Measurements from ENCODE around the gene IL21R.

Gene IL21R

GRCh38 chr16:27462846-27463682 is 61.1 kb downstream of the IL21R start:
- TF ChIP-seq GATA3 (IDR thresholded peaks at IDR 0.05; ENCODE audit: low read depth, low read length): no peak
- TF ChIP-seq GATA2 (IDR thresholded peaks at IDR 0.05; ENCODE audit: low read depth, low read length): no peak

DNA sequence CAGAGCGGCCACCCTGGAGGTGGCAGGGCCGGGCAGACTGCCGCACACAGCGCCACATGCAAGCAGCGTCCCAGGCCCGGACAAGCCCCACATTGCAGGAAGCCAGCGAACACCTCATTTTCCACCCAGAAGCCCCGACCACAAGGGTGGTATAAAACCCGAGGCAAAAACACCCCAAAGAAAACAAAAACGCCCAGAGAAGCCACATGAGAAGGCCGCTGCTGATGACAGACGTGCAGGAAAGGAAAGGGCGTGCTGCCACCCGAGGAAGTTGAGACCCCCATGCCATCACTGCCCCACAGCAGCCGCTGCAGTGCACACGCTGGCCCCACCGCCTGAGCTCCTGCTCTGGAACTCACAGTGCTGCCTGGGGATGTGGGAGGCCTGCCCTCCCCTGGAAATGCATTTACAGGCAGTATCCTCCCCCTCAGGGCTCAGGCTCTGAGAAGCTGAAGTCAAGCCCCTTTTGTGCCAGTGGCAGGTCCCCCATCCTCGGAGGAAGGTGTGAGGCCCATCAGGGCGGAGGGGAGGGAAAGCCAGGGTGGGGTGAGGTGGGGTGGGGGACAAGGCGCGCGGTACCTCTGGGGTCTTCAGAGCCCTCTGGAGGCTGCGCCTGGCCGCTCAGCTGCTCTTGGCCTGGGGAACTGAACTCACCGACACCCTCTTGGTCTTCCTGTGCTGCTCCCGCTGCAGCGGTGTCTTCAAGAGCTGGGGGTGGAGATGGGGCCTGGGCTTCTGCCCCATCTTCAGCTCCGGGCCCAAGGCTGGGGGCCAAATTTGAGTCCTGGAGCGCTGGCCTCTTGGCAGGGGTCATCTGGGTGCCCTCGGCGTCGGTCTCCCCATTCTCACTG is 62.0 kb downstream of the IL21R start:
- TF ChIP-seq GATA3 (IDR thresholded peaks at IDR 0.05; ENCODE audit: low read depth, low read length) (no peak), GATA2 (IDR thresholded peaks at IDR 0.05; ENCODE audit: low read depth, low read length) (no peak)

GRCh38 chr16:27464626-27465482 is 62.9 kb downstream of the IL21R start:
- TF ChIP-seq GATA3 (IDR thresholded peaks at IDR 0.05; ENCODE audit: low read depth, low read length) (no peak), GATA2 (IDR thresholded peaks at IDR 0.05; ENCODE audit: low read depth, low read length) (no peak)

- TF ChIP-seq GATA2 (IDR thresholded peaks at IDR 0.05; ENCODE audit: low read depth, low read length) (no peak), GATA3 (IDR thresholded peaks at IDR 0.05; ENCODE audit: low read depth, low read length) (no peak)
These were observed 63.5 kb downstream of the IL21R start for GRCh38 chr16:27465483-27465879.

DNA sequence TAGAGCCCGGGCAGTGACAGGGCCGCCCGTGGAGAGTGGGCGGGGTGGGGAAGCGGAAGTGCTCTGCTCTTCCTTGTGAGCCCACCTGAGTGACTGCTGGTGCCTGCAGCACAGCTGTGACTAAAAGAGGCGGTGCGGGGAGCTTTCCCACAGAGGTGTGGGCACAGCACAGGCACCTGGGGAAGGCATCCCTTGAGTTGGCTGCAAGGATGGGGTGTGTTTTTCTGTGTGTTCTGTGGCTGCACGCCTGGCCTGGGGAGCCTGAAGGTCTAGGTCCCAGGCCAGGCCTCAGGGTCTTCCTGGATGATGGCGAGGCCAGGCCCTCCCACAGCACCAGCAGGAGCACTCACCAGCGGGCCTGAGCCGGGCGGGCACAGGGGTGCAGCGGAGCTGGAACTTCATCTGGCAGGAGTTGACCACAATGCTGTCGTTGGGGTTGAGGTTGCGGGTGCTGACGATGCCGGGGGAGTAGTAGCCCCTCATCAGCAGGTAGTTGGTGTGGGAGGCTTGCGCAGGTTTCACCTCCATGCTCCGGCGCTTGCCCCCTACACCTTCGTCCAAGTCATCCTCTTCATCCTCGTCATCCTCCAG is 67.1 kb downstream of the IL21R start:
- no peak for TF ChIP-seq GATA2 (IDR thresholded peaks at IDR 0.05; ENCODE audit: low read depth, low read length)
- TF ChIP-seq GATA3 (IDR thresholded peaks at IDR 0.05; ENCODE audit: low read depth, low read length): no peak

GRCh38 chr16:27470567-27471431 is 68.8 kb downstream of the IL21R start:
- TF ChIP-seq GATA3 (IDR thresholded peaks at IDR 0.05; ENCODE audit: low read depth, low read length): no peak
- no peak for TF ChIP-seq GATA2 (IDR thresholded peaks at IDR 0.05; ENCODE audit: low read depth, low read length)

DNA sequence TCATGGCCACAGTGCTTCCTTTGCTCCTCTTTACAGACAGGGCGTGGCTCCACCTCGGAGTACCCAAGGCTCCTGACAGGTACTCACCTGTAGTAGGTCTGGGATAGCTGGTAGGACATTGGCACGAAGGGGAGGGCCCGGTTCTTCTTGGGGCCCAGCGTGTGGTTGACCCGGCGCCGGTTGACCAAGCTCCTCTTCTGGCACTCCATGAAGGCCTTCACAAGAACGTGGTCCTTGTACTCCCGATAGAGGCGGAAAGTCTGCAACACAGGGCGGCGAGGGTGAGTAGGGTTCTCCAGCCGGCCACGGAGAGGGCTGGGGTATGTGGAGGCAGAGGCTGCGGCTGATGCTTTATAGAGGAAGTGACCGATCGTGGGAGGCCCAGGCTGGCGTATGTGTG is 69.7 kb downstream of the IL21R start:
- TF ChIP-seq GATA3 (IDR thresholded peaks at IDR 0.05; ENCODE audit: low read depth, low read length): no peak
- TF ChIP-seq GATA2 (IDR thresholded peaks at IDR 0.05; ENCODE audit: low read depth, low read length): no peak

DNA sequence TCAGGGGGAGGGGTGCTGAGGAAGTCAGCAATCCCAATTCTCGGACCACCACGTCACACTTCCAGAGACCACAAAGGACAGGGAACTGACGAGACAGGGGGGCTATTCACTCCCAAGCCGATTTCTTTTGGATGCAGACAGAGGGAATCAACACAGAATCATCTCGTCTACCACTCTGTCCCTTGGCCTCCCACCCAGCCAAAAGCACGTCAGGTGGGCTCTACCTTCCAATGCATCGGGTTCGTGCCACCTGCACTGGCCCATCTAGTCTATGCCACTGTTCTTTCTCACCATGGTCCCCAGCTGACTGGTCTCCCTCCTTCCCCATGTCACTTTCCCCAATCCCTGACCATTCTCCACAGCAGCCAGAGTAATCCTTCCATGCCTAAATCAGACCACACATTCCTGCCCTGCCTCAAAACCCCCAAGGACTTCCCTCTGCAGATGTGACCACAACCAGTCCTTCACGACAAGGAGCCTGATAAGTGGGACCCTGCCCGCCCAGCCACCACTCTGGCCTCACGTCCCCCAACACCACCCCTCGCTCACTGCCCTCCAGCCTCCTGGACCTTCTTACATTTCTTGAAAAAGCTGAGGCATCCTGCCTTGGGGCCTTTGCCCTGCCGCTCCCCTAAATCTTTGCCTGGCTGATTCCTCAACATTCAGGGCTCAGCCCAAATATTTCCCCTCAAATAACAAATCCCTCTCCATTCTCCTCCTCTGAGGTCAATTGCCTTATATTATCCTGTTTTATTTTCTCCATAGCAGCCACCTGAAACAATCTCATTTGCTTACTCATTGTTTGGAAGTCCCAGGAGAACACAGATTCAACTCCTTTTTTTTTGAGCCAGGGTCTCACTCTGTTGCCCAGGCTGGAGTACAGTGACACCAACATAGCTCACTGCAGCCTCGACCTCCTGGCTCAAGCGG is 70.4 kb downstream of the IL21R start:
- TF ChIP-seq GATA2 (IDR thresholded peaks at IDR 0.05; ENCODE audit: low read depth, low read length): no peak
- no peak for TF ChIP-seq GATA3 (IDR thresholded peaks at IDR 0.05; ENCODE audit: low read depth, low read length)

- no peak for TF ChIP-seq GATA3 (IDR thresholded peaks at IDR 0.05; ENCODE audit: low read depth, low read length)
These were observed 71.3 kb downstream of the IL21R start for GRCh38 chr16:27473101-27473900.

DNA sequence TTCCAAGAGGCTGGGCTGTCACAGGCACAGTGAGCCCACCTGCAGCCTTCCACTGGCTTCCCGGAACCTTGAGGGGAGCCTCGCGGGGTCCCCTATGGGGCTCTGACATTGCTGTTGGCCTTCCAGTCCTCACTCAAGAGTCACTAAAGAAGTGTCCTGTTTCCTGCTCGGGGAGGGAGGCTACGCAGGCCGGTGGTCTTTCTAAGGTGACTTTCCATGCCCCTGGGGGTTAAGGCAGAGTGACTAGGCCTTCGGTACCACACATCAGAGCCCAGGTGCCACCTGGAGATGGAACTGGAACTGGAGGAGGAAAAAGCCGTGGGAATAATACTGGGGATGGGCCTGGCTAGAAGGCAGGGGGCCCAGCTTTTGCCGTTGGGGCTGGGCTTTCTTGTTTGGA is 72.1 kb downstream of the IL21R start:
- no peak for TF ChIP-seq GATA2 (IDR thresholded peaks at IDR 0.05; ENCODE audit: low read depth, low read length)
- no peak for TF ChIP-seq GATA3 (IDR thresholded peaks at IDR 0.05; ENCODE audit: low read depth, low read length)

GRCh38 chr16:27474921-27475320 is 72.9 kb downstream of the IL21R start:
- TF ChIP-seq GATA3 (IDR thresholded peaks at IDR 0.05; ENCODE audit: low read depth, low read length) (no peak), GATA2 (IDR thresholded peaks at IDR 0.05; ENCODE audit: low read depth, low read length) (no peak)
